Osteoblast (primary cell): ENCODE data around the gene STON2. TPM values are rescaled to one million over a fixed set of nuclear protein-coding genes. Genes with fewer than 3 reads are reported as not detected.

Source experiments
- DNase-seq: peaks from one replicate; pipeline ENCODE4 v3.0.0; 2011; ENCODE audit warnings: low spot score, mixed read lengths; ENCODE audit not compliant: insufficient read length; ENCODE audit errors: missing footprints
- H2AFZ ChIP-seq: 2 replicates; pipeline ENCODE4 v1.6.0; 2011; ENCODE audit warnings: mild to moderate bottlenecking, low read length
- H3K27ac ChIP-seq: 2 replicates; pipeline ENCODE4 v1.5.1; 2011; ENCODE audit warnings: mild to moderate bottlenecking, low read depth, low read length, moderate library complexity
- H3K27me3 ChIP-seq: 2 replicates; pipeline ENCODE4 v1.6.0; 2012; ENCODE audit warnings: mild to moderate bottlenecking, control low read depth, inconsistent platforms, low read length, moderate library complexity; ENCODE audit not compliant: insufficient read depth
- H3K36me3 ChIP-seq: 2 replicates; pipeline ENCODE4 v1.5.1; 2011; ENCODE audit warnings: mild to moderate bottlenecking, low read length, control low read depth, moderate library complexity; ENCODE audit not compliant: insufficient read depth
- H3K4me1 ChIP-seq: 2 replicates; pipeline ENCODE4 v1.5.1; 2011; ENCODE audit warnings: mild to moderate bottlenecking, low read length, control low read depth, moderate library complexity; ENCODE audit not compliant: insufficient read depth
- H3K4me2 ChIP-seq: 2 replicates; pipeline ENCODE4 v1.6.0; 2011; ENCODE audit warnings: mild to moderate bottlenecking, low read length; ENCODE audit not compliant: insufficient read depth
- H3K4me3 ChIP-seq: fragments of 200-600 bp; sonication (generic); 3 replicates; pipeline ENCODE4 v1.5.1; 2012; ENCODE audit warnings: mild to moderate bottlenecking, low read length, inconsistent platforms; ENCODE audit not compliant: insufficient read depth
- H3K79me2 ChIP-seq: 2 replicates; pipeline ENCODE4 v1.6.0; 2012; ENCODE audit warnings: mild to moderate bottlenecking, low read length, control low read depth, inconsistent platforms; ENCODE audit not compliant: insufficient read depth
- H3K9me3 ChIP-seq: 2 replicates; pipeline ENCODE4 v1.5.1; 2011; ENCODE audit warnings: low read depth, low read length, control low read depth
- H4K20me1 ChIP-seq: 2 replicates; pipeline ENCODE4 v1.6.0; 2012; ENCODE audit warnings: mild to moderate bottlenecking, low read length, control low read depth; ENCODE audit not compliant: insufficient read depth
- total RNA-seq: library from RNA; depleted of rRNA; stranded (reverse); fragments of >200 nt; gene quantifications from 2 replicates; pipeline ENCODE4 v1.2.3, GENCODE V29; 2012
- TF ChIP-seq, protein P1 (sequence below): IDR thresholded peaks from 2 replicates; pipeline ENCODE4 v1.5.1; 2011; ENCODE audit warnings: mild to moderate bottlenecking, low read depth, low read length, moderate library complexity; ENCODE audit errors: extremely low read depth

The STON2 gene
- total RNA-seq, 1 donor = 49.6 TPM

DNA sequence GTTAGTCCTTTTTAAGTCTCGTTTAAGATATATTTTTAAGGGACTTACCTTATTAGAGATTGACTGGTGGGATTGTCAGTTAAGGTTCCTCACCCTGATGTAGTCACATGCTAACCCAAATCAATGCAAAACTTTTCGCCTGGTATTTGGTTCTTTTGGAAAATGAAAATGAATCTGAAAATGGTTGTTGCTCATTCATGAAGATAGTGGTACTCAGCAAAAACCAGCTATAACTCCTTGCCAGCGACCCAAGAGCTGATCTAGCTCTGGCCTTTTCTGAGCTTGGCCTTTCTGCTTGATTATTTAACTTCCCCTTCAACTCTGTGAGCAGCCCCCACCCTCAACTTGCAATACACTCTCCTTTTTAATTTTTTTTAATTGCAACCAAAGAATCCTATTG lies 94.4 kb downstream of the STON2 start:
- H3K9me3 ChIP-seq = no peaks in the 10 kb centered on the region
- H3K4me2 ChIP-seq = no peak overlapping the region
- no peak for DNase-seq
- TF ChIP-seq, protein P1, sequence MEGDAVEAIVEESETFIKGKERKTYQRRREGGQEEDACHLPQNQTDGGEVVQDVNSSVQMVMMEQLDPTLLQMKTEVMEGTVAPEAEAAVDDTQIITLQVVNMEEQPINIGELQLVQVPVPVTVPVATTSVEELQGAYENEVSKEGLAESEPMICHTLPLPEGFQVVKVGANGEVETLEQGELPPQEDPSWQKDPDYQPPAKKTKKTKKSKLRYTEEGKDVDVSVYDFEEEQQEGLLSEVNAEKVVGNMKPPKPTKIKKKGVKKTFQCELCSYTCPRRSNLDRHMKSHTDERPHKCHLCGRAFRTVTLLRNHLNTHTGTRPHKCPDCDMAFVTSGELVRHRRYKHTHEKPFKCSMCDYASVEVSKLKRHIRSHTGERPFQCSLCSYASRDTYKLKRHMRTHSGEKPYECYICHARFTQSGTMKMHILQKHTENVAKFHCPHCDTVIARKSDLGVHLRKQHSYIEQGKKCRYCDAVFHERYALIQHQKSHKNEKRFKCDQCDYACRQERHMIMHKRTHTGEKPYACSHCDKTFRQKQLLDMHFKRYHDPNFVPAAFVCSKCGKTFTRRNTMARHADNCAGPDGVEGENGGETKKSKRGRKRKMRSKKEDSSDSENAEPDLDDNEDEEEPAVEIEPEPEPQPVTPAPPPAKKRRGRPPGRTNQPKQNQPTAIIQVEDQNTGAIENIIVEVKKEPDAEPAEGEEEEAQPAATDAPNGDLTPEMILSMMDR = no peak
- no peaks in the 10 kb centered on the region for H4K20me1 ChIP-seq
- H3K27ac ChIP-seq = no peak overlapping the region
- H3K36me3 ChIP-seq = no peaks in the 10 kb centered on the region
- no peak overlapping the region for H2AFZ ChIP-seq
- H3K27me3 ChIP-seq = no peaks in the 10 kb centered on the region
- no peak overlapping the region for H3K4me3 ChIP-seq
- no peaks in the 10 kb centered on the region for H3K79me2 ChIP-seq
- H3K4me1 ChIP-seq = no peaks in the 10 kb centered on the region

DNA sequence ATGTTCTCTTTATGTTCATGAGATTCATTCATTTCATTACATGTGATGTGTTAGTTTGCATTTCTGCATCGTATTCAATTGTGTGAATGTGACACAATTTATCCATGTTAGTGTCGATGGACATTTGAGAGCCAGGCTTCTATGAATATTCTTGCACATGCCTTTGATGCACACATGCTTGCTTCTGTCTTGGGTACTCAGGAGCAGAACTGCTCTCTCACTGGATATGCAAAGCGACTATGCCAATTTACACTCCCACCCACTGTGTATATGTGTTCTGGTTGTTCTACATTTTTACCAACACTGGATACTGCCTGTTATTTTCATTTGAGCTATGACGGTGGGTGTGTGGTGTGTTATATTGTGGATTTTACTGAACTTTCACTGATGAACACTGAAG lies 95.1 kb downstream of the STON2 start:
- Histone ChIP-seq H3K36me3 (no peaks in the 10 kb centered on the region), H2AFZ (no peak overlapping the region), H3K4me2 (no peak overlapping the region), H3K79me2 (no peaks in the 10 kb centered on the region), H3K27me3 (no peaks in the 10 kb centered on the region), H4K20me1 (no peaks in the 10 kb centered on the region), H3K9me3 (no peaks in the 10 kb centered on the region), H3K4me3 (no peak overlapping the region), H3K27ac (no peak overlapping the region), H3K4me1 (no peaks in the 10 kb centered on the region)
- no peak for DNase-seq
- TF ChIP-seq, protein P1 = no peak

DNA sequence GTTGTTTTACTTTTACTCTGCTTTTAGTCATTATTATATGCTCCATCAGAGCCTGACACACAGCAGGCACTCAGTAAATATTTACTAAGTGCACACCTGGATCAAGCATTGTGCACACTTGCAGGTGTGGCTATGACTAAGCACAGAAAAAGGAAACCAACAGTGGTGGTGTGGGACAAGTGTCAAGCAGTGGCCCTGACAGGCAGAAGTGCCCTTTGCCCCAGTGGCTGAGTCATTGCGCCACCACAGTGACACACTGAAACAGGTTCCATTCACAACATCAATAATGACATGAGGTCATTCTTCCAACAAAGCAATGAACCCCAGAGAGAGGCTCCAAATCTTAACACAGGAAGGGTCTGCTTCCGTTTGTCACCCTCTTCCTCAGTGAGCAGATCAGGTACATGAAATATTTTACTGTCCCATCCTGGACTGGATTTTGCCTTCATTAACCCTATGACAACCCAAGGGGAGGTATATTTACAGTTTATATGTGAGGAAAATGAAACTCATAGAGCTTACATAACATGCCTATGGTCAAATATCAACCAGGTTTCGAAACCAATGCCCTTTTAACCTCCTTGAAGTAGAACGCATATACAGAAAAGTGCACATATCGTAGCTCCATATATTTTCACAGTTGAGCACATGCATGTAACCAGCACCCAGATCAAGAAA lies 96.7 kb downstream of the STON2 start:
- no peaks in the 10 kb centered on the region for H3K9me3 ChIP-seq
- TF ChIP-seq, protein P1 = no peak
- H3K4me2 ChIP-seq = no peak overlapping the region
- no peaks in the 10 kb centered on the region for H3K36me3 ChIP-seq
- no peaks in the 10 kb centered on the region for H3K27me3 ChIP-seq
- H3K4me3 ChIP-seq = no peak overlapping the region
- no peaks in the 10 kb centered on the region for H3K4me1 ChIP-seq
- no peak overlapping the region for H2AFZ ChIP-seq
- no peaks in the 10 kb centered on the region for H4K20me1 ChIP-seq
- no peak overlapping the region for H3K27ac ChIP-seq
- no peaks in the 10 kb centered on the region for H3K79me2 ChIP-seq
- no peak for DNase-seq

DNA sequence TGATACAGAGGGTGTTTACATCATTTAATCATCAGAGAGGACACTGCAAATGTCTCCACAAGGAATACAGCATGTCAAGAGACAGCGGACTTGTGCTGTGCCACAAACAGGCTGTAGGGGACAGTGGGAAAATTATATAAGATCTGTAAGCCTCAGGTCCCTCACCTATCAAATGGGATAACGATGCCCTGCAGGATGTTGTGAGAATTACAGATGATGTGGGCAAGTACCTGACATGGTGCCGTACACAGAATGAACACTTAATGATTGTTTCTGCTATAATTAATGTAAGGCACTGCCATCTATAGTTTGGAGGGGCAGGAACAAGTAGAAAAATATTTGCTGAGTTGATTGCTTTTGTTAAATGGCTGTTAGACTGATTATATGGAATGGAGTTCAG lies 97.5 kb downstream of the STON2 start:
- H4K20me1 ChIP-seq = no peaks in the 10 kb centered on the region
- H3K27me3 ChIP-seq = no peaks in the 10 kb centered on the region
- no peak overlapping the region for H3K4me3 ChIP-seq
- no peaks in the 10 kb centered on the region for H3K4me1 ChIP-seq
- no peak overlapping the region for H2AFZ ChIP-seq
- no peak for DNase-seq
- no peaks in the 10 kb centered on the region for H3K36me3 ChIP-seq
- no peak overlapping the region for H3K27ac ChIP-seq
- H3K4me2 ChIP-seq = no peak overlapping the region
- TF ChIP-seq, protein P1 = no peak
- no peaks in the 10 kb centered on the region for H3K9me3 ChIP-seq
- H3K79me2 ChIP-seq = no peaks in the 10 kb centered on the region
